SKM-1 treated with dmso at 0.1 percent for 144 hours (cell line): ENCODE data around the gene DOCK1.
A peak's percentile ranks its signal among the peaks of the same experiment; 100 is the strongest.

ENCODE experiments used
- DNase-seq: peaks from one replicate; lab custom pipeline; 2025; ENCODE audit not compliant: unreplicated experiment; lab: John Stamatoyannopoulos, UW

The DOCK1 gene

DNA sequence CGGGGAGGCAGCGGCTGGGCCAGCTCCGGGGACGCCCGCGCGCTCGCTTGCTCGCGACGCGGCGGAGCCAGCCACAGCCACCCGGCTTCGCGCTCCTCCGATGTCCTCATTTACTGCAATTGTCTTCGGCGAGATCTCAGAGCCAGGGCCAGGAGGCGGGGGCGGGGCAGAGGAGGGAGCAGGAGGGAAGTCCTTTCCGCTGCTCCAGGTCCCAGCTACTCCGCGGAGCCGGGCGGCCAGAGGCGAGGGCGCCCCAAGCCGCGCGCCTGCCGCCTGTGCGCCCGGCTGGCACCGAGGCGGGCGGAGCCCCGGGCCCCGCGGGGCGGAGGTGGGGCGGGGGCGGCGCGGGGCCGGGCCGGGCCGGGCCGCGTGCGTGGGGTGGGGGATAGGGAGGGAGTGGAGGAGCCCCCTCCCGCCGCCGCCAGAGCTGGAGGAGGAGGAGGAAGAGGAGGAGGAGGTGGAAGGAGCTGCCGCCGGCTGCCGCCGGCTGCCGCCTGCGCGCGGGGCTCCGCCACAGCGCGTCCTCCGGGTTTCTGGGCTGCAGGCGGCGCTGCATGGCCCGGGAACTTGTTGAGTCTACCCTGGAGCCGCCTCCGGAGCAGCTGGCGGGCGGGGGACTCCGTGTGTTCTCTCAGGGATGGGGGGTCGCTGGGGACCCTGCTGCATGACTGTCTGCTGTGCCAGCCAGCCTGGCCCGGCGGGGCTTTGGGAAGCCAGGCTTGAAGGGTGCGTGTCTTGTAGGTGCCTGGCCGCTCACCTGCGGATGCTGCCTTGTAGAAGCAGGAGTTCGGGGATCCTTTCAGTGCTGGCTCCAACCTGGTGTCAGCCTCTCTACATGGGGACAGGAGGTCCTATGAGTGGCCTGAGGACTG is 291.3 kb downstream of the DOCK1 start, which contains the start of gene INSYN2A:
Gene INSYN2A, minus strand, starts transcription at position 310 of the 872 bp plus-strand sequence. CDS start 20,196 bp downstream, outside the sequence.
- DNase-seq, result no peak

DNA sequence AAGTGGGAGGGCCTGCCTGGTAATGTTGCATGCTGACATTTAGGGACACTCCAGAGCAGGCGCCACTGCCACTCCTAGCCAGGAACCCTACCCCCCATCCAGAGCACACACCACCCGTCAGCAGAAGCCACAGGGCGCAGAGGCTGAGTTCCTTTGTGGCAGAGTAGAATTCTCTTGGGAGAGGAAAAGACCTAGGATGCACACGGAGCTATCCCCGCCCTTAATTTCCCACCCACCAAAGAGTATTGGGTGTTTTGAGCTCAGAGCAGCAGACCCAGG is 291.9 kb downstream of the DOCK1 start:
- DNase-seq, result no peak

GRCh38 chr10:127198307-127198706 is 293.1 kb downstream of the DOCK1 start:
- DNase-seq, result no peak

DNA sequence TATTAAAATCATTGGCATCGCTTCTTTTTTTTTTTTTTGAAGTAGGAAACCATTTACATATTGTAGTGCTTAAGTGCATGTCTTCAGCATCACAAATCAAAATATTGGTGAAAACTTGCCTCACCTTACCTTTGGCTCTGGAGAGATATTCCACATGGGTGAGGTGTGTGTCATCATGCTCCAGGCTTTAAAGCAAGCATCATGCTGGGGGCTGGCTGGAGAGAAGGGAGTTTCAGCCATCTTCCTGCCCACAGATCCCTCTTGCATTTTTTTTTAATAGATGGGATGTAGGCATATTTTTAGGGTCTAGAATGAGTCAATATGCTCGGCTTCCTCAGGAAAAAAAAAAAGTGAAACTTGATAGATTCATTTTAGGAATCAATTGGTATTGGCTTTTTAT is 293.5 kb downstream of the DOCK1 start:
- no peak for DNase-seq

DNA sequence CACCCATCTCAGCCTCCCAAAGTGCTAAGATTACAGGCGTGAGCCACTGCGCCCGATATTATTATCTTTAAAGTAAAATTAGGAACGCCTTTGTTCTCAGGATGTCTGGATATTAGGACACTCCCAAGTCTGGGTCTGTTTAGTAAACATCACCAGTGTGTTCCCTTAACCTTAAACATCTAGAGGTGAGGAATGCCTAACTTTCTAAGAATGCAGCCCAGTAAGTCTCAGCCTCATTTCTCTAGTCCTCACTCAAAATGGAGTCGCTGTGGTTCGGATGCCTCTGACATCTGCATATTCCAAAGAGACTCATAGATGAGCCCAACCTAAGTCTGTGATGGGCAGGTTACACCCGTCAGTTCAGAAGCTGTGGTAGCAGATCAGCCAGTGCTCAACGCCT is 295.4 kb downstream of the DOCK1 start:
- no peak for DNase-seq

- no peak for DNase-seq
These were observed 297.8 kb downstream of the DOCK1 start for GRCh38 chr10:127203067-127203466.

GRCh38 chr10:127207081-127207480 is 301.9 kb downstream of the DOCK1 start:
- no peak for DNase-seq

GRCh38 chr10:127210936-127211466 is 305.8 kb downstream of the DOCK1 start:
- DNase-seq, result no peak

DNA sequence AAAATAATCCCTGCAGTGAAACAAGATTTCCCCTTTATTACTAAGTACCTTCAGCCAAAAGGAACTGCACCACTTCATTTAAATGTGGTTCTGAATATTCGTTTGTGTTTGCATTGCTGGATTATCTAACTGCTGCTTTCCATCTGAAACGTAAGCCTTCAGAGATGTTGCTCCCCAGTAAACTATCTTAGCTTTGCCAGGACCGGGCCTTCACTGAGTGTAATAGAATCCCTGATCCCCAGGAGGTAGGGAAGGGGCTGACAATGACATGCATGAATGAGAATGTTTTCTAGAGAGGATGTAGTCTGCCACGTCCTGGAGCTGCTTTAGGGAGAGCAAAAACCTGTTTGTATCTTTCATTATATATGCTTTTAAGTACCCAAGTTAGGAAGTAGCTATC is 310.6 kb downstream of the DOCK1 start:
- no peak for DNase-seq

GRCh38 chr10:127216274-127216673 is 311.0 kb downstream of the DOCK1 start:
- no peak for DNase-seq

GRCh38 chr10:127216786-127217185 is 311.6 kb downstream of the DOCK1 start:
- DNase-seq, result no peak

DNA sequence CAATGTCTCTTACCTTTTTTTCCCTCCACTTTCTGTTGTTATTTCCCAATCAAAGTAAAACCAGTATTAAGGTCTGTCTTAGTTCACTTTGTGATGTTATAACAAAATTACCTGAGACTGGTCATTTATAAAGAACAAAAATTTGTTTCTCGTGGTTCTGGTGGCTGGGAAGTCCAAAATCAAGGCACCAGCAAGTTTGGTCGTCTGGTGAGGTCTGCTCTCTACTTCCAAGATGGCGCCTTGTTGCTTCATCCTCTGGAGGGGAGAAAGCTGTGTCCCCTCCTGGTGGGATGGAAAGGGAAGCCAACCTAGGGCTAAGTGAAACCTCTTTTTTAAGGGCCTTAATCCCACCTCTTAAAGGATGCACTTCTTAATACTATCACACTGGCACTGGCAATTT is 313.4 kb downstream of the DOCK1 start:
- DNase-seq, result no peak

GRCh38 chr10:127221281-127221680 is 316.1 kb downstream of the DOCK1 start:
- no peak for DNase-seq

GRCh38 chr10:127227027-127227426 is 321.8 kb downstream of the DOCK1 start:
- no peak for DNase-seq

DNA sequence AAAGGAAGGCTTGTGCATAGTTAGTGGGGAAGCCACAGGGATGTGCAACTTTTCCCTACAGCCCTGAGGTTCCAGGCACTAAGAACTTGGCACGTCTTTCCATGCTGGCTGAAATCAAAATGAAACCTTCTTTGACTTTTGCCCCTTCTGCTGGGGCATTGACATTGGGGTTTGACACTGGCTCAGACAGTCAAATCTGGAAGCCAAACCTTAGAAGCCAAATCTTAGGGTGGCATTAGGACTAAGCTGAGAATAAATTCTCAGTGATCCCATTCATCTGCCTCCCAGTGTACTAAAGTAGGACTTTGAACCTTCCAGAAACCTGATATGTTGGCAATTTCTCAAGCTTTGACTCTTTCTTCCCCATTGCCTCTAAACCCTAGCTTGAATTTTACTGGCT is 322.4 kb downstream of the DOCK1 start:
- DNase-seq, result no peak

- DNase-seq, result no peak
These were observed 323.1 kb downstream of the DOCK1 start for GRCh38 chr10:127228195-127228787.

DNA sequence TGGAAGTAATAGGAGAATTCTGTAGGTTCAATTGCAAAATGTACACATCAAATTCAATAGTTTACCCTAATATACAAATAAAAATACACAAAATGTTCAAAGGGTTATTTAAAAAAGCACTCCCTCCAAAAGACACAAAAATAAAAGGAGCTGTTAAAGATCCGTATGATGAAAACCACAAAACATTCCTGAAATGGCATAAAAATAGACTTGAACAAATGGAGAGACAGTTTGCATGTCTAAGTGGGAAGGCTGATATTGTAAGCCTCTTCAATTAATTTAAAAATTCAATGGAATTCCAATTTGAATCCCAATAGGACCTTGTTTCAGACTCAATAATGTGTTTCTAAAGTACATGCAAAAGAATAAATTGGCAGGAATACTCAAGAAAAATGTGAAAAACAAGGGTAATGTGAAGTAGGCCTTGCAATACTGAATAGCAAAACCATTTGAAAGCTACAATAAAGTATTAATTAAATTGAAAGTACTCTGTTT is 329.1 kb downstream of the DOCK1 start:
- no peak for DNase-seq

GRCh38 chr10:127236266-127236665 is 331.0 kb downstream of the DOCK1 start:
- no peak for DNase-seq

DNA sequence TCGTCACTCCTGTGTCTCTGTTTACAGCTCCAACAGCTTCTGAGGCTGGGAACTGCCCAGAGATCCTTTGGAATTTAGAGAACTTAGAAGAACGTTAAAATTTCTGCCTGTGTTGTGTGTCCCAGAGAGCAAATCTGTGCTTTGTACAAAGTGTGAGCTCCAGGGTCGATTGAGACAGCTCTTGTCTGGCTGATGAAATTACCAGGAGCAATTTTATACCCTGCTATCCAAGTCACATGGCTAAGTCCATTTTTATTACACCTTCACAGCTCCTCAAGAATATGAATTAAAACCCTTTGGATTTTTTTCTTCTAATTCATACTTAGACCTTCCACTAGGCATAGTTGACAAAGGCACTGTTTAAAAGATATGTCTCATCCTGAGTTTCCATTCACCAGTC is 337.7 kb downstream of the DOCK1 start:
- no peak for DNase-seq

GRCh38 chr10:127243490-127244272 is 338.5 kb downstream of the DOCK1 start:
- peak; percentile 47 for DNase-seq

DNA sequence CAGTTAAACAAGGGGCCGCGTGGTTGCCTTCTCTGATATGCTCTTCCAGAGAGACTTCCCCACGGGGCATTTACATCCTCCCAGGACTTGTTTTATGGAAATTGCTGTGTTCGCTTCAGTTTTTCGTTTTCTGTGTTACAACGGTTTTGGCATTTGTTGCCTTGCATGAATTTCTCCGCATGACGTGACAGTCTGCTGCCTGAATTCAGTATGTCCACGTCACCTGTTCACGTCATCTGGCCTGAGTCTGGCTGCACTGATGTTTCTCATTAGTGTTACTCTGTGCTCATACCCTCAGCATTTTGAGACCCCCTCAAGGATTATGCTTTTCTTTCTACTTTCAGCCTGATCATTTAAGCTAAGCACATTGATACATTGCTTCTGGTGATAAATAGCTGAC is 340.2 kb downstream of the DOCK1 start:
- DNase-seq, result no peak

DNA sequence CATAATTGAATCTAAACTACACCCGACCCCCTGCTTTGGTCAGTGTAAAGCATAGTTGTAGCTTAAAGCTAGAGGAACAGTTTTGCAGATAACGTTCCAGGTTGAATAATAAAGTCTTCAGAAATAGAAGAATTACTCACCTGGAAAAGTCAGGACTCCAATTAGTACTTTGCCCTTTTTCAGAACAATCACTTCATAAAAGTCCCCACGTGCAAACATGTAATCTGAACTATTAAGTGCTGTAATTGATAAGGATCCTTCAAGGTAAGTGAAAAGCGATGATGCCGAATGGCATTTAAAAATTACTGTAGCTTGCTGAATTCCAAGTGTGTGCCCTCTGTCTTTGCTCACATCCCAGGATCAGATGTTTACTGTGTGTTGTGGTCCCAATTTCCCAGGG is 344.8 kb downstream of the DOCK1 start:
- DNase-seq, result no peak
